Heart left ventricle (tissue), 16 donors: Measurements from ENCODE around the gene HMSD. TPM values are rescaled to one million over a fixed set of nuclear protein-coding genes. Genes with fewer than 3 reads are reported as not detected.

Experiments used
- ATAC-seq, 4 donors: fragments of 200-7000 bp; cut with Tn5 transposase; one replicate each; pipeline ENCODE4 v1.9.1; 2020 to 2022; ENCODE audit warnings: moderate library complexity in 4 of 4, mild to moderate bottlenecking in 3 of 4, moderate number of reproducible peaks in 1 of 4
- DNase-seq, 5 donors: peaks; one replicate each; pipeline ENCODE4 v3.0.0-alpha.2; 2020
- H3K27ac ChIP-seq, 12 donors: fragments of 200-600 bp; sonication (generic) in 4 of 12; one replicate each; pipeline versions ENCODE4 v1.5.0 to v1.8.0; 2016 to 2022; ENCODE audit warnings: mild to moderate bottlenecking in 2 of 12
- H3K27me3 ChIP-seq, 9 donors: fragments of 200-600 bp; sonication (generic) in 2 of 9; one replicate each; pipeline versions ENCODE4 v1.5.1 to v1.8.0; 2016 to 2022; ENCODE audit warnings: mild to moderate bottlenecking in 3 of 9
- H3K36me3 ChIP-seq, 9 donors: fragments of 200-600 bp; sonication (generic) in 2 of 9; one replicate each; pipeline versions ENCODE4 v1.5.0 to v1.8.0; 2018 to 2022; ENCODE audit warnings: mild to moderate bottlenecking in 2 of 9
- H3K4me1 ChIP-seq, 12 donors: fragments of 200-600 bp; sonication (generic) in 4 of 12; one replicate each; pipeline versions ENCODE4 v1.5.0 to v1.8.0; 2016 to 2022; ENCODE audit warnings: mild to moderate bottlenecking in 3 of 12
- H3K4me3 ChIP-seq, 12 donors: fragments of 200-600 bp; sonication (generic) in 4 of 12; one replicate each; pipeline versions ENCODE4 v1.5.0 to v1.8.0; 2017 to 2022; ENCODE audit warnings: mild to moderate bottlenecking in 9 of 12, moderate library complexity in 4 of 12
- H3K9me3 ChIP-seq, 12 donors: fragments of 200-600 bp; sonication (generic) in 4 of 12; one replicate each; pipeline versions ENCODE4 v1.5.0 to v1.8.0; 2016 to 2022; ENCODE audit warnings: mild to moderate bottlenecking in 1 of 12
- POLR2A ChIP-seq, 2 donors: fragments of 450-650 bp; IDR thresholded peaks; one replicate each; pipeline ENCODE4 v1.6.1; 2017; ENCODE audit warnings: antibody characterized with exemption in 2 of 2, mild to moderate bottlenecking in 2 of 2, moderate library complexity in 2 of 2
- WGBS, 4 donors: extraction: QIAGEN DNeasy Blood & Tissue Kit in 2 of 4; methylation state at CpG; one replicate each; pipeline versions ENCODE4 v1.1.5 to v1.1.7; 2013 to 2018; 5-methylcytosine and 5-hydroxymethylcytosine counted together
- intact Hi-C, 10 donors: fragments of 100-400 bp; cut with DNase I; formaldehyde crosslinking; loops; one replicate each; pipeline versions ENCODE4 v1.11.1 to v1.14.2; 2022
- polyA plus RNA-seq, 2 donors: library from polyadenylated mRNA; stranded (reverse); fragments of 200-250 nt; gene quantifications; one replicate each; pipeline ENCODE4 v1.2.3, GENCODE V29; 2013
- total RNA-seq, 9 donors: library from RNA; depleted of rRNA in 2 of 9; stranded (reverse); fragments of >200 nt in 2 of 9; fragmentation: NEBNext Ultra II Directional in 3 of 9; extraction: Animal tissue kit (Norgen Biotek cat#: 25700) in 3 of 9; gene quantifications; one replicate each; pipeline versions ENCODE4 v1.1.0 to v1.2.4, GENCODE V29; 2016 to 2023
- TF ChIP-seq, protein P1 (sequence below), 12 donors: fragments of 200-600 bp; sonication (generic) in 4 of 12; IDR thresholded peaks; one replicate each; pipeline versions ENCODE4 v1.5.0 to v1.8.0; 2018 to 2022; ENCODE audit warnings: antibody characterized with exemption in 12 of 12, mild to moderate bottlenecking in 5 of 12
- donor health status: ischemic (EF 13 %, LVEDD 7.1; RV severe dilation, severe dysfunction).
- donor health status: healthy with polysubstance abuse.
- donor health status: DM: no; HTN: yes; CAD: no.
- donor health status: DM: no; HTN: no; CAD: no.
- donor health status: ischemic (EF 25% LVEDD 6.9; RV normal size, moderate dysfunction).
- donor health status: ischemic (EF 25% LVEDD 5.7; RV mildly dilated, moderate dysfunction).
- donor health status: healthy.
- donor health status: DM: yes; HTN: yes; CAD: no.
- donor health status: ischemic (EF 35%, LVEDD 5.7; RV mildly dilated, moderate dysfunction).
- donor health status: nonischemic (EF 11% LVEDD 7.7; RV severe dilation, severe dysfunction).
- donor health status: DM: yes; HTN: yes; CAD: no.
- donor health status: PGD.
- donor health status: ischemic (EF 29% LVEDD 5.4; RV normal size, mild dysfunction).
- donor health status: nonischemic (EF 23%, LVEDD 6.1; RV moderate dilation, normal function).

Gene HMSD
- total and polyA plus RNA-seq, 11 donors, result 0.33 to 1.3 (median 0.43) TPM; not detected in 8

DNA sequence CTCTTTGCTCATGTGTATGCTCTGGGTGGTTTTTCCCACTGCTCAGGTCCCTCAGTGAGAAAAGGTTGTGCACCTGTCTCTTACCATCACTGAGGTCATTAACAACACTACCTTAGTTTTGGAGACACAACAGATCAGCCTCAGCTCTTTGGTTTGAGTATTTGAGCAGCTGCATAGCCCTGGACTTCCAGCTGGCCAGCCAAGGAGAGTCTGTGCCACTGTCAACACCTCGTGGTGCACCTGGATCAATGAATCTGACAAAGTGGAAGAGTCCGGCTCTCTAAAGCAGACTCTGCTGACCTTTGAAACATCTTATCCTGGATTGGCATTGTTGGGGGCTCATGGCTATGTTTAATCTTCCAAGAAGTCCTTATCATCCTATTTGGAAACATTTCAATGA is 50.8 kb downstream of the HMSD start:
- no peaks in the 10 kb centered on the region for H3K36me3 ChIP-seq
- intact Hi-C loops, result loop anchor here in 3 of 10 donors (5.0 to 10.0 kb wide), 2 partner anchors 38 to 485 kb away; no protein-coding TSS in a partner anchor
- no peak for ATAC-seq
- H3K9me3 ChIP-seq, result peaks cover 0 to 14% (median 0%) of the 10 kb centered on the region in 12 donors
- TF ChIP-seq, protein P1, sequence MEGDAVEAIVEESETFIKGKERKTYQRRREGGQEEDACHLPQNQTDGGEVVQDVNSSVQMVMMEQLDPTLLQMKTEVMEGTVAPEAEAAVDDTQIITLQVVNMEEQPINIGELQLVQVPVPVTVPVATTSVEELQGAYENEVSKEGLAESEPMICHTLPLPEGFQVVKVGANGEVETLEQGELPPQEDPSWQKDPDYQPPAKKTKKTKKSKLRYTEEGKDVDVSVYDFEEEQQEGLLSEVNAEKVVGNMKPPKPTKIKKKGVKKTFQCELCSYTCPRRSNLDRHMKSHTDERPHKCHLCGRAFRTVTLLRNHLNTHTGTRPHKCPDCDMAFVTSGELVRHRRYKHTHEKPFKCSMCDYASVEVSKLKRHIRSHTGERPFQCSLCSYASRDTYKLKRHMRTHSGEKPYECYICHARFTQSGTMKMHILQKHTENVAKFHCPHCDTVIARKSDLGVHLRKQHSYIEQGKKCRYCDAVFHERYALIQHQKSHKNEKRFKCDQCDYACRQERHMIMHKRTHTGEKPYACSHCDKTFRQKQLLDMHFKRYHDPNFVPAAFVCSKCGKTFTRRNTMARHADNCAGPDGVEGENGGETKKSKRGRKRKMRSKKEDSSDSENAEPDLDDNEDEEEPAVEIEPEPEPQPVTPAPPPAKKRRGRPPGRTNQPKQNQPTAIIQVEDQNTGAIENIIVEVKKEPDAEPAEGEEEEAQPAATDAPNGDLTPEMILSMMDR (IDR thresholded peaks at IDR 0.05), result no peak
- TF ChIP-seq POLR2A (IDR thresholded peaks at IDR 0.05), result no peak
- H3K4me3 ChIP-seq, result no peak overlapping the region
- no peak overlapping the region for H3K27ac ChIP-seq
- DNase-seq, result no peak
- peaks cover 0 to 22% (median 0%) of the 10 kb centered on the region in 9 donors for H3K27me3 ChIP-seq
- 70 to 83% (median 75%) methylated on average over 2 of the region's 2 CpGs for WGBS, 4 donors
- no peaks in the 10 kb centered on the region for H3K4me1 ChIP-seq

DNA sequence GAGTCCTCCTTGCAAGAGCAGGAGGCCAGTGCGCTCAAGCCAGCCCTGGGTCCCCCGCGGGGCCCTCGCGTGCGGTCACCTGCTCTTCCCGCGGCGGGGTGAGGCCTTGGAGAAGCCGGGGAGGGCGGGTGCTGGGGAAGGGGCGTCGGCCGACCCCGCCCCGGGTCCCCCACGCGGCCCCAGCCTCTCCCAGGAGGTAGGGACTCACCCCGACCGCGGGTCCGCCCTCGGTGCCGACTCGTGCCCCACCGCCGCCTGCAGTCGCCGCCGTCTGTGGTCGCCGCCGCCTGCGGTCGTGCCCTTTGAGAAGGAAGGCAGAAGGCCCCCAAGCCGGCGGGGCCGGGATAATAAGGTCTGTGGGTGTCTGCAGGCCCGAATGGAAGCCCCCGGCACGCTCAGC is 53.5 kb downstream of the HMSD start:
- Histone ChIP-seq H3K4me1 (no peaks in the 10 kb centered on the region), H3K27me3 (peaks cover 0 to 22% (median 0%) of the 10 kb centered on the region in 9 donors), H3K9me3 (no peaks in the 10 kb centered on the region), H3K36me3 (no peaks in the 10 kb centered on the region), H3K4me3 (no peak overlapping the region), H3K27ac (no peak overlapping the region)
- no peak for ATAC-seq
- no peak for DNase-seq
- intact Hi-C loops, result no loop called here
- WGBS, 4 donors, result 40 to 50% (median 42%) methylated on average over 31 to 41 of the region's 41 CpGs
- TF ChIP-seq, protein P1 (IDR thresholded peaks at IDR 0.05), result no peak
- TF ChIP-seq POLR2A (IDR thresholded peaks at IDR 0.05), result no peak

DNA sequence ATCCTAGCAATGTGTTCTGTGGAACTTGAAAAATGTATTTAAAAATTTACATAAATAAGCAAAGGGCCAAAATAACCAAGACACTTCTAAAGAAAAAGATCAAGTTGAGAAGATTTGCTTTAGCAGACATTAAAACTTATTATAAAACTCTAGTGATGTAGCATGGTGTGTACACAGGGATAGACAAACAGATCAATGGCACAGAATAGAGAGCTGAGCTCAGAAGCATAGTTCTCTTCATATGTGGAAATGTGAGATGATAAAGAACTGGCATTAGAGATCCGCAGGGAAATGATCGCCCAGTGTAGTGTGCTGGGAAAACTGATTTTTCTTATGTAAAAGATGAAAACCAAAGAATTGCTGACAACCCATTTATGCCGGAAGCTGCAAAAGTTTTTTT is 60.2 kb downstream of the HMSD start:
- intact Hi-C loops, result no loop called here
- 90 to 96% (median 95%) methylated on average over 3 of the region's 3 CpGs for WGBS, 4 donors

More for the DNA sequence above, 60.2 kb downstream of the HMSD start:
- no peak for ATAC-seq
- TF ChIP-seq POLR2A (IDR thresholded peaks at IDR 0.05), result no peak
- TF ChIP-seq, protein P1 (IDR thresholded peaks at IDR 0.05), result no peak
- Histone ChIP-seq H3K9me3 (no peaks in the 10 kb centered on the region), H3K4me1 (no peaks in the 10 kb centered on the region), H3K36me3 (no peaks in the 10 kb centered on the region), H3K27me3 (no peaks in the 10 kb centered on the region), H3K27ac (no peak overlapping the region), H3K4me3 (no peak overlapping the region)
- no peak for DNase-seq

Other genes with a start within 250 kb of the HMSD start
- not detected for gene SERPINB11, start 246.3 kb upstream of the HMSD start, total RNA-seq
- not detected for gene SERPINB11, start 246.3 kb upstream of the HMSD start, polyA plus RNA-seq
- 1 to 10 TPM in 1 of 9 donors, not detected in 8; 1.4 TPM for gene SERPINB7, start 173.9 kb upstream of the HMSD start, total RNA-seq
- gene SERPINB7, start 173.9 kb upstream of the HMSD start, polyA plus RNA-seq, result not detected
- gene SERPINB2, start 61.6 kb upstream of the HMSD start, total RNA-seq, result 1 to 10 TPM in 1 of 9 donors, under 1 TPM in 3, not detected in 5; 0.27 to 1.2 (median 0.58) TPM
- gene SERPINB2, start 61.6 kb upstream of the HMSD start, polyA plus RNA-seq, result under 1 TPM in 1 of 2 donors, not detected in 1; 0.10 TPM
- under 1 TPM in 1 of 9 donors, not detected in 8; 0.20 TPM for gene SERPINB10, start 41.3 kb upstream of the HMSD start, total RNA-seq
- gene SERPINB10, start 41.3 kb upstream of the HMSD start, polyA plus RNA-seq, result not detected
- gene SERPINB8, start 20.8 kb downstream of the HMSD start, total RNA-seq, result 10 to 100 TPM in 1 of 9 donors, 1 to 10 TPM in 8; 1.3 to 10.3 (median 3.5) TPM
- gene SERPINB8, start 20.8 kb downstream of the HMSD start, polyA plus RNA-seq, result 10 to 100 TPM in 1 of 2 donors, under 1 TPM in 1; 0.72 to 12.6 TPM
- gene LINC00305, start 199.8 kb downstream of the HMSD start, total RNA-seq, result not detected
- gene LINC00305, start 199.8 kb downstream of the HMSD start, polyA plus RNA-seq, result not detected